HEK293T (cell line): ENCODE results near the gene RERG.

Experiments used
- ARNT ChIP-seq: fragments of 450-650 bp; IDR thresholded peaks from 2 replicates; pipeline ENCODE4 v1.6.1; 2017; ENCODE audit warnings: mild to moderate bottlenecking
- BHLHE40 ChIP-seq: fragments of 450-650 bp; IDR thresholded peaks from 2 replicates; pipeline ENCODE4 v1.6.1; 2016; ENCODE audit warnings: mild to moderate bottlenecking, moderate library complexity, borderline replicate concordance
- ELF4 ChIP-seq: fragments of 450-650 bp; IDR thresholded peaks from 2 replicates; pipeline ENCODE4 v1.6.1; 2017; ENCODE audit warnings: antibody characterized with exemption
- FOXK2 ChIP-seq: fragments of 450-650 bp; IDR thresholded peaks from 2 replicates; pipeline ENCODE4 v1.6.1; 2016; ENCODE audit warnings: mild to moderate bottlenecking
- FOXM1 ChIP-seq: fragments of 450-650 bp; IDR thresholded peaks from 2 replicates; pipeline ENCODE4 v1.6.1; 2017; ENCODE audit warnings: mild to moderate bottlenecking, borderline replicate concordance
- HDGF ChIP-seq: fragments of 450-650 bp; IDR thresholded peaks from 2 replicates; pipeline ENCODE4 v1.6.1; 2017; ENCODE audit warnings: antibody characterized with exemption, borderline replicate concordance
- PKNOX1 ChIP-seq: fragments of 450-650 bp; IDR thresholded peaks from 2 replicates; pipeline ENCODE4 v1.6.1; 2016
- SP1 ChIP-seq: fragments of 450-650 bp; IDR thresholded peaks from 2 replicates; pipeline ENCODE4 v1.6.1; 2017
- SUZ12 ChIP-seq: fragments of 450-650 bp; IDR thresholded peaks from 2 replicates; pipeline ENCODE4 v1.6.1; 2016; ENCODE audit warnings: mild to moderate bottlenecking
- TARDBP ChIP-seq: fragments of 450-650 bp; IDR thresholded peaks from 2 replicates; pipeline ENCODE4 v1.6.1; 2016
- ZNF384 ChIP-seq: fragments of 450-650 bp; IDR thresholded peaks from 2 replicates; pipeline ENCODE4 v1.6.1; 2016

DNA sequence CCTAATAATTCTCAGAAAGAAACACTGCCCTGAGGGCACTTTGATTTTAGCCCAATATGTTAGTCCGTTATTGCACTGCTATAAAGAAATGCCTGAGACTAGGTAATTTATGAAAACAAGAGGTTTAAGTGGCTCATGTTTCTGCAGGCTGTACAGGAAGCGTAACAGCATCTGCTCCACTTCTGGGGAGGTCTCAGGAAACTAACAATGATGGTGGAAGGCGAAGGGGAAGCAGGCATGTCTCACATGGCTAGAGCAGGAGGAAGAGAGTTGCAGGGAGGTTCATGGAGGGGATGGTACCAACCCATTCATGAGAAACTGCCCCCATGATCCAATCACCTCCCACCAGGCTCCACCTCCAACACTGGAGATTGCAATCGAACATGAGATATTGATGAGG, 49.4 kb upstream of the RERG start:
- TF ChIP-seq SP1 (no peak), ELF4 (no peak), HDGF (no peak), BHLHE40 (no peak), PKNOX1 (no peak), FOXM1 (no peak), SUZ12 (no peak), FOXK2 (no peak), ARNT (no peak), ZNF384 (no peak), TARDBP (no peak)
